Activated CD8-positive, alpha-beta memory T cell treated with anti-CD3 and anti-CD28 coated beads, Interleukin-2, amount 10 ng/mL, durations not matched to agents 7 days and 5 days (primary cell): Measurements from ENCODE around the gene CARNS1. TPM values are rescaled to one million over a fixed set of nuclear protein-coding genes. Genes with fewer than 3 reads are reported as not detected.

Source experiments
- ATAC-seq: fragments of 150-1000 bp; cut with Tn5 transposase; one replicate; pipeline ENCODE4 v1.10.0; 2021; ENCODE audit warnings: moderate library complexity
- CTCF ChIA-PET: fragments of 350-600 bp; sonication (Branson Sonifier 250); formaldehyde crosslinking; loops from one replicate; lab custom pipeline; 2021; ENCODE audit warnings: antibody characterized with exemption; lab: Charles Lee
- DNase-seq: peaks from one replicate; pipeline ENCODE4 v3.0.0-alpha.2; 2020
- H3K27ac Mint-ChIP-seq: one replicate; pipeline ENCODE4 v1.8.0; 2021; ENCODE audit warnings: mild to moderate bottlenecking, mixed read lengths
- H3K27me3 Mint-ChIP-seq: one replicate; pipeline ENCODE4 v1.8.0; 2021; ENCODE audit warnings: mixed read lengths
- H3K36me3 Mint-ChIP-seq: one replicate; pipeline ENCODE4 v1.8.0; 2021; ENCODE audit warnings: mild to moderate bottlenecking, mixed read lengths
- H3K4me1 Mint-ChIP-seq: one replicate; pipeline ENCODE4 v1.8.0; 2021; ENCODE audit warnings: mixed read lengths
- H3K4me3 Mint-ChIP-seq: one replicate; pipeline ENCODE4 v1.8.0; 2021; ENCODE audit warnings: mild to moderate bottlenecking, moderate library complexity, mixed read lengths
- H3K9me3 Mint-ChIP-seq: one replicate; pipeline ENCODE4 v1.8.0; 2022; ENCODE audit warnings: low read depth, mixed read lengths
- total RNA-seq, 2 experiments: library from RNA; stranded (reverse); gene quantifications; one replicate each; pipeline ENCODE4 v1.2.3, GENCODE V29; 2021

Gene CARNS1
- 1 to 10 TPM; 1.3 TPM for total RNA-seq

- no peak for DNase-seq
- H3K4me1 Mint-ChIP-seq = peaks cover 54% of the 10 kb centered on the region
- peak within 1 kb of the TSS; percentile 54 for H3K27ac Mint-ChIP-seq
- peak within 1 kb of the TSS; percentile 35 for H3K4me3 Mint-ChIP-seq
- no peaks in the 10 kb centered on the region for H3K9me3 Mint-ChIP-seq
- CTCF ChIA-PET = interaction anchor here (9.4 kb wide), 1 partner anchor 13 kb away, joined by 88 read pairs; the partner anchor contains the start of genes PPP1CA and TBC1D10C
- peaks cover under 1% of the 10 kb centered on the region for H3K36me3 Mint-ChIP-seq
- no peak for ATAC-seq
- H3K27me3 Mint-ChIP-seq = peaks cover 7% of the 10 kb centered on the region
These were observed at the start of gene CARNS1 for GRCh38 chr11:67415501-67416304. Gene CARNS1 (plus strand): TSS chr11:67415678. CDS start chr11:67416200, 522 bp downstream.

GRCh38 chr11:67365736-67366444 lies 49.6 kb upstream of the CARNS1 start:
- Mint-ChIP-seq H3K27me3 (peaks cover 59% of the 10 kb centered on the region), H3K9me3 (no peaks in the 10 kb centered on the region), H3K27ac (no peak overlapping the region), H3K4me3 (no peak overlapping the region), H3K36me3 (no peaks in the 10 kb centered on the region), H3K4me1 (peaks cover 43% of the 10 kb centered on the region)
- CTCF ChIA-PET = interaction anchor here (4.4 to 32.6 kb wide), 3 partner anchors 4 to 20 kb away, joined by 24 to 1153 read pairs (median 1153); partner anchors contain the start of genes CLCF1, POLD4 and RAD9A
- ATAC-seq = no peak
- DNase-seq = no peak

GRCh38 chr11:67366546-67366945 lies 48.9 kb upstream of the CARNS1 start:
- no peak for DNase-seq
- H3K9me3 Mint-ChIP-seq = no peaks in the 10 kb centered on the region
- no peaks in the 10 kb centered on the region for H3K36me3 Mint-ChIP-seq
- H3K27me3 Mint-ChIP-seq = peaks cover 59% of the 10 kb centered on the region
- no peak overlapping the region for H3K4me3 Mint-ChIP-seq
- H3K4me1 Mint-ChIP-seq = peaks cover 43% of the 10 kb centered on the region
- no peak overlapping the region for H3K27ac Mint-ChIP-seq
- CTCF ChIA-PET = interaction anchor here (26.6 to 32.6 kb wide), 2 partner anchors 5 to 10 kb away, joined by 1153 read pairs; partner anchors contain the start of genes CLCF1, POLD4 and RAD9A
- no peak for ATAC-seq

- H3K27me3 Mint-ChIP-seq = peaks cover 59% of the 10 kb centered on the region
These were observed 48.3 kb upstream of the CARNS1 start for GRCh38 chr11:67366961-67367760.

GRCh38 chr11:67367761-67368227 lies 47.7 kb upstream of the CARNS1 start:
- Mint-ChIP-seq H3K36me3 (no peaks in the 10 kb centered on the region), H3K27me3 (peaks cover 53% of the 10 kb centered on the region), H3K9me3 (no peaks in the 10 kb centered on the region), H3K27ac (no peak overlapping the region), H3K4me1 (peaks cover 47% of the 10 kb centered on the region), H3K4me3 (no peak overlapping the region)
- CTCF ChIA-PET = interaction anchor here (4.2 to 32.6 kb wide), 3 partner anchors 6 to 22 kb away, joined by 24 to 1153 read pairs (median 1153); partner anchors contain the start of genes CLCF1, POLD4 and RAD9A
- DNase-seq (no peak), ATAC-seq (no peak)

More at GRCh38 chr11:67366961-67367760, 48.3 kb upstream of the CARNS1 start:
- Mint-ChIP-seq H3K27ac (no peak overlapping the region), H3K9me3 (no peaks in the 10 kb centered on the region), H3K4me3 (no peak overlapping the region), H3K4me1 (peaks cover 47% of the 10 kb centered on the region), H3K36me3 (no peaks in the 10 kb centered on the region)
- CTCF ChIA-PET = interaction anchor here (4.2 to 32.6 kb wide), 3 partner anchors 5 to 21 kb away, joined by 24 to 1153 read pairs (median 1153); partner anchors contain the start of genes CLCF1, POLD4 and RAD9A
- ATAC-seq (no peak), DNase-seq (no peak)

- H3K27ac Mint-ChIP-seq = peak overlapping the region; percentile 51
- CTCF ChIA-PET = interaction anchor here (1.2 to 32.6 kb wide), 4 partner anchors 7 to 106 kb away, joined by 5 to 1153 read pairs (median 588); partner anchors contain the start of genes CLCF1, POLD4 and RAD9A
- H3K36me3 Mint-ChIP-seq = no peaks in the 10 kb centered on the region
- peaks cover 49% of the 10 kb centered on the region for H3K4me1 Mint-ChIP-seq
- ATAC-seq = peak; percentile 31
- no peak overlapping the region for H3K4me3 Mint-ChIP-seq
- no peaks in the 10 kb centered on the region for H3K9me3 Mint-ChIP-seq
- peak; percentile 78 for DNase-seq
- H3K27me3 Mint-ChIP-seq = peaks cover 53% of the 10 kb centered on the region
These were observed 46.9 kb upstream of the CARNS1 start for GRCh38 chr11:67368621-67369020.

GRCh38 chr11:67369275-67369674 lies 46.2 kb upstream of the CARNS1 start:
- DNase-seq (no peak), ATAC-seq (no peak)
- peaks cover 58% of the 10 kb centered on the region for H3K27me3 Mint-ChIP-seq
- H3K27ac Mint-ChIP-seq = no peak overlapping the region
- CTCF ChIA-PET = interaction anchor here (1.2 to 32.6 kb wide), 6 partner anchors 7 to 245 kb away, joined by 3 to 1153 read pairs (median 14); partner anchors contain the start of genes CLCF1, PITPNM1, POLD4 and RAD9A
- H3K36me3 Mint-ChIP-seq = no peaks in the 10 kb centered on the region
- no peak overlapping the region for H3K4me3 Mint-ChIP-seq
- H3K4me1 Mint-ChIP-seq = peaks cover 48% of the 10 kb centered on the region
- H3K9me3 Mint-ChIP-seq = no peaks in the 10 kb centered on the region

- no peaks in the 10 kb centered on the region for H3K36me3 Mint-ChIP-seq
- CTCF ChIA-PET = interaction anchor here (1.2 to 32.6 kb wide), 7 partner anchors 7 to 245 kb away, joined by 3 to 1153 read pairs (median 5); partner anchors contain the start of genes CLCF1, PITPNM1, POLD4 and RAD9A
- no peak overlapping the region for H3K4me3 Mint-ChIP-seq
- DNase-seq (no peak), ATAC-seq (no peak)
- no peaks in the 10 kb centered on the region for H3K9me3 Mint-ChIP-seq
- no peak overlapping the region for H3K27ac Mint-ChIP-seq
- peaks cover 62% of the 10 kb centered on the region for H3K27me3 Mint-ChIP-seq
- H3K4me1 Mint-ChIP-seq = peaks cover 48% of the 10 kb centered on the region
These were observed 45.6 kb upstream of the CARNS1 start for GRCh38 chr11:67369801-67370284.

GRCh38 chr11:67370351-67371076 lies 45.0 kb upstream of the CARNS1 start:
- Mint-ChIP-seq H3K36me3 (no peaks in the 10 kb centered on the region), H3K27me3 (peaks cover 59% of the 10 kb centered on the region), H3K9me3 (no peaks in the 10 kb centered on the region), H3K4me1 (peaks cover 48% of the 10 kb centered on the region), H3K27ac (no peak overlapping the region), H3K4me3 (no peak overlapping the region)
- CTCF ChIA-PET = interaction anchor here (1.2 to 32.6 kb wide), 6 partner anchors 6 to 244 kb away, joined by 3 to 1153 read pairs (median 14); partner anchors contain the start of genes CLCF1, PITPNM1, POLD4 and RAD9A
- DNase-seq (no peak), ATAC-seq (no peak)

- Mint-ChIP-seq H3K36me3 (no peaks in the 10 kb centered on the region), H3K27ac (no peak overlapping the region), H3K4me1 (peaks cover 50% of the 10 kb centered on the region), H3K27me3 (peaks cover 58% of the 10 kb centered on the region), H3K9me3 (no peaks in the 10 kb centered on the region), H3K4me3 (peak overlapping the region; percentile 44)
- ATAC-seq = no peak
- CTCF ChIA-PET = interaction anchor here (1.0 to 32.6 kb wide), 5 partner anchors 5 to 32 kb away, joined by 3 to 1153 read pairs (median 24); partner anchors contain the start of genes CLCF1, POLD4 and RAD9A
- DNase-seq = no peak
These were observed 44.1 kb upstream of the CARNS1 start for GRCh38 chr11:67371189-67371910.

- H3K27ac Mint-ChIP-seq = no peak overlapping the region
These were observed 43.6 kb upstream of the CARNS1 start for GRCh38 chr11:67371911-67372320.

More at GRCh38 chr11:67371911-67372320, 43.6 kb upstream of the CARNS1 start:
- ATAC-seq = no peak
- CTCF ChIA-PET = interaction anchor here (1.0 to 32.6 kb wide), 3 partner anchors 5 to 29 kb away, joined by 3 to 1153 read pairs (median 1153); partner anchors contain the start of genes CLCF1, POLD4 and RAD9A
- peaks cover 63% of the 10 kb centered on the region for H3K27me3 Mint-ChIP-seq
- H3K9me3 Mint-ChIP-seq = no peaks in the 10 kb centered on the region
- H3K4me3 Mint-ChIP-seq = peak overlapping the region; percentile 44
- H3K36me3 Mint-ChIP-seq = no peaks in the 10 kb centered on the region
- DNase-seq = no peak
- H3K4me1 Mint-ChIP-seq = peaks cover 50% of the 10 kb centered on the region
